CD4-positive, alpha-beta T cell treated with Interleukin-17A for 4 hours (primary cell): Measurements from ENCODE around the gene IRX5.

Experiments used
- DNase-seq: peaks from one replicate; pipeline ENCODE4 v3.0.0-alpha.2; 2020; ENCODE audit warnings: mixed read lengths

IRX5 gene

DNA sequence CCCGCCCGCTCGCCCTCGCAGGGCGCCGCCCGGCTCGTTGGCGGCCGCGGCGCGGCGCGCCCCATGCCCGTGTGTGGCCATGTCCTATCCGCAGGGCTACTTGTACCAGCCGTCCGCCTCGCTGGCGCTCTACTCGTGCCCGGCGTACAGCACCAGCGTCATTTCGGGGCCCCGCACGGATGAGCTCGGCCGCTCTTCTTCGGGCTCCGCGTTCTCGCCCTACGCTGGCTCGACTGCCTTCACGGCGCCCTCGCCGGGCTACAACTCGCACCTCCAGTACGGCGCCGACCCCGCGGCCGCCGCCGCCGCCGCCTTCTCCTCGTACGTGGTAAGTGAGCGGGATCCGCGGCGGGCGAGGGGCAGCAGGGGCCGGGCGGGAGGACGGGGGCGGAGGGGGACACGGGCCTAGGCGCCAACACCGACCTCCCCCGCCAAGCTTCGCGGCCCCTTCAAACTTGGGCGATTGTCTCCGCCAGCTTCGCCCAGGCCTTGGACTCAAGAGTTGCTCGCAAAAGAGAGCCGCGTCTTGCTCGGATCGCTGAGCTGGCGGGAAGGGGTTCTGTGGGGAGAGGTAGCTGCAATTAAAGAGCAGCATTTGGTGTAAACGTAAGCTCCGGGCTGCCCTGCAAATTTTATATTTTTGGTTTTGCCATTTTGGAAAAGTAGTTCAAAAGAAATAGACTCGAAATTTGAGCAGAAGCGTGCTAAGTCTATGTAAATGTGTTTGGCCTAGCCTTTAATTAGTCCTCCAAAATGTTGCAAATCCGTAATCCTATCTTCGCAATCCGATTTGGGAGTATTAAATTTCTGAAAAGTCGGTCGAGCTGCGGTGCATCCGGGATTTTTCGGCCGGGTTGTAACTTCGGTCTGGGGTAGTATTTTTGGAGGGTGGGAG lies 702 bp downstream of the IRX5 start:
- DNase-seq = peak; percentile 11

DNA sequence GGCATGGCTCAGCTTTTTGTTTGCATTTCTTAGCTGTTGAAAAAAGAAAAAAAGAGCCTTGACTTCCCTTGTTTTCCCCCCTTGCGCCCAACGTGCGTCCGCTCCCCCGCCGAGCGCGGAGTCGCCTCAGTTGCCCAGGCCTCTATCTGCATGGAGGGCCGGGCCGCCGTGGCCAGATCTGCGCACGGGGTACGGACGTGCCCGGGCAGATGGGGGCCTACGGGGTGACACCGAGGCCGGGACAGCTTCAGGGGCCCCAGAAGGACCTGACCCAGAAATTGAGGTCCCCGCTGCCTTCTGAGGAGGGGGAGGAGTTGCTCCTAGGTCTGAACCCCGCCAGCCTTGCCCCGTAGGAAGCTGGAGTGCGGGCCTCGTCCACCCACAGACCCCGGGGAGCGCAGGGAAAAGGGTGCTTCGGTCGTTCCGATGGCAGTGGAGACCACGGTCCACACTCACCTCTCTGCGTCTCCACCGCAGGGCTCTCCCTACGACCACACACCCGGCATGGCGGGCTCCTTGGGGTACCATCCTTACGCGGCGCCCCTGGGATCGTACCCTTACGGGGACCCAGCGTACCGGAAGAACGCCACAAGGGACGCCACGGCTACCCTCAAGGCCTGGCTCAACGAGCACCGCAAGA lies 1.5 kb downstream of the IRX5 start:
- no peak for DNase-seq

DNA sequence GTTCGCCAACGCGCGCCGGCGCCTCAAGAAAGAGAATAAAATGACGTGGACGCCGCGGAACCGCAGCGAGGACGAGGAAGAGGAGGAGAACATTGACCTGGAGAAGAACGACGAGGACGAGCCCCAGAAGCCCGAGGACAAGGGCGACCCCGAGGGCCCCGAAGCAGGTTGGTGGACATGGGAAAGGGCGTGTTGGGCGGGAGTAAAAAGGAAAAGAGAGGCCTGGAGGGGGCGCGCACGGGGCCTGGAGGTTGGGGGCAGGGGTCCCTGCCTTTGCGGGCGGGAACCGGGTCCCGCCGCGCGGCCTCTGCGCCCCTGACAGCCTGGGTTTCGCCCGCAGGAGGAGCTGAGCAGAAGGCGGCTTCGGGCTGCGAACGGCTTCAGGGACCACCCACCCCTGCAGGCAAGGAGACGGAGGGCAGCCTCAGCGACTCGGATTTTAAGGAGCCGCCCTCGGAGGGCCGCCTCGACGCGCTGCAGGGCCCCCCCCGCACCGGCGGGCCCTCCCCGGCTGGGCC lies 2.1 kb downstream of the IRX5 start:
- DNase-seq = no peak

DNA sequence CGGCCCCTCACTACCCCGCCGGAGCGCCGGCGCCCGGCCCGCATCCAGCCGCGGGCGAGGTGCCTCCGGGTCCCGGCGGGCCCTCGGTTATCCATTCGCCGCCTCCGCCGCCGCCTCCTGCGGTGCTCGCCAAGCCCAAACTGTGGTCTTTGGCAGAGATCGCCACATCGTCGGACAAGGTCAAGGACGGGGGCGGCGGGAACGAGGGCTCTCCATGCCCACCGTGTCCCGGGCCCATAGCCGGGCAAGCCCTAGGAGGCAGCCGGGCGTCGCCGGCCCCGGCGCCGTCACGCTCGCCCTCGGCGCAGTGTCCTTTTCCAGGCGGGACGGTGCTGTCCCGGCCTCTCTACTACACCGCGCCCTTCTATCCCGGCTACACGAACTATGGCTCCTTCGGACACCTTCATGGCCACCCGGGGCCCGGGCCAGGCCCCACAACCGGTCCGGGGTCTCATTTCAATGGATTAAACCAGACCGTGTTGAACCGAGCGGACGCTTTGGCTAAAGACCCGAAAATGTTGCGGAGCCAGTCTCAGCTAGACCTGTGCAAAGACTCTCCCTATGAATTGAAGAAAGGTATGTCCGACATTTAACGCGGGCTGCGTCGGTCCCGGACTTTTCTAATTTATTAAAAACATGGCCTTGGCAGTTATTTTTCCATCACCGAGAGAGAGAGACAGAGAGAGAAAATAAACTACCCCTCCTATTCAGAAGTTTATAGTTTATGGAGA lies 2.8 kb downstream of the IRX5 start:
- no peak for DNase-seq

DNA sequence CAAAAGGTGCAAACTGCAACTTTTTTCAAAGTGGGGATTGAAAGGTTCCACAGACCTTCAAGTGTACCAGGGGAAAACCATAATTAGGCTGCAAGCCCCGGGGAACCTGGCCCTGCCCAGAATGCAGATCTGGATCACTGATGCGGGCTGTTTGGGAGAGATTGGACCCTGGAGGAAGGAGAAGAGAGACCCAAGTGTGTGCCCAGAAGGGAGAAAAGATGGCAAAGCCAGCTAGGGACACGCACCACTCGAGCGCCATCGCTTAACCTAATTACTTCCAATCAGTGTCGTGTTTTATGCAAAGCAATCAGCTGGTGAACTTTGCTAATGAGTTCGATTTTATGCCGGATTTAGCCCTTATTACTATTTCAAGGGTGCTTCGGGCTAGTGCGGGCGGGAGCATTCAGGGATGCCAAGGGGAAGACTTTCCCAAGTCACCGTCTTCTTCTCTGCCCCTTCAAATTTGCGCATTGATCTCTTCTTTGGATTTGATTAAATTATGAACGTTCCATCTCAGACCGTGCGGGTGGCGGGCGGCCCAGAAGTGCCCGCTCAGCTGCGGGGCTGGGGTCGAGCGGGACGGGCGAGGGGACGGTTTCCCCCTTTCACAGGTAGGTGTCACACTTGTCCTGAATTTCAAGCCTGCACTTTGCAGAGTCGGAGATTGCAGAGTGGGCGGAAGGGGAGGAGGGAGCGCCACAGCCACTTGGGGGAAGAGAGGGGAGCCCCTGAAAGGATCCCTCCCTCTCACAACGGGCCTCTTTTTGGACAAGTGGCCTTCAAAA lies 4.0 kb downstream of the IRX5 start:
- DNase-seq = no peak

DNA sequence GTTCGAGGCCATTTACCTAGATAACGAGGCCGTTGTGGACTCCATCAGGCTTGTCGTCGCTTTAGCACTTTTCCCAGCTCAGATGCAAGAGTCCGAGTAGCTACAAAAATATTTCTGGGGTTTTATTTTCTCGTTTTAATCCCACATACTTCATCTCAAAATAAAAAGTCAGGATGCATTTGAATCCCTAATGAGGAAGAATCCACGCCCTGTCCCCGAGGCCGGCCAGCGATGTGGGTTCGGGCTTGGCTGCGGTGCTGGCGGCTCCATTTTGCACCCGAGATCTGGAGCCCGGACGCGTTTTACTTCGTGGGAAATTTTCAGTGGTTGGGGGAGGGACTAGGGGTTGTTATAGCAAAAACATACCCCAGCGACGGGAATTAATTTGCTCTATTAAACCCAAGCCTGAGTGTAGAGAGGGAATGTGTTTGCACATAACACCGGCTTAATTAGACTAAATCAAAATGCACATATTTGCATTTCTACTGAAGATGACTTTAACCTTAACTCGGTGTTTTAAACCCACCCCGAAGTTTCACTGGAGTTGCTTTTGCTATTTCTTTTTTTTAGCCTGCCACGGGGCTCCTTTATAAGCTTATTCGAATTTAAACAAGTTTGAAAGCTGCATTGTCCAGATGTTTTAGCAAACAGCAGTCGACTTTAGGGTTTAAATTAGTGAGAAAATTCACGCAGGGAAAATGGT lies 4.8 kb downstream of the IRX5 start:
- no peak for DNase-seq

DNA sequence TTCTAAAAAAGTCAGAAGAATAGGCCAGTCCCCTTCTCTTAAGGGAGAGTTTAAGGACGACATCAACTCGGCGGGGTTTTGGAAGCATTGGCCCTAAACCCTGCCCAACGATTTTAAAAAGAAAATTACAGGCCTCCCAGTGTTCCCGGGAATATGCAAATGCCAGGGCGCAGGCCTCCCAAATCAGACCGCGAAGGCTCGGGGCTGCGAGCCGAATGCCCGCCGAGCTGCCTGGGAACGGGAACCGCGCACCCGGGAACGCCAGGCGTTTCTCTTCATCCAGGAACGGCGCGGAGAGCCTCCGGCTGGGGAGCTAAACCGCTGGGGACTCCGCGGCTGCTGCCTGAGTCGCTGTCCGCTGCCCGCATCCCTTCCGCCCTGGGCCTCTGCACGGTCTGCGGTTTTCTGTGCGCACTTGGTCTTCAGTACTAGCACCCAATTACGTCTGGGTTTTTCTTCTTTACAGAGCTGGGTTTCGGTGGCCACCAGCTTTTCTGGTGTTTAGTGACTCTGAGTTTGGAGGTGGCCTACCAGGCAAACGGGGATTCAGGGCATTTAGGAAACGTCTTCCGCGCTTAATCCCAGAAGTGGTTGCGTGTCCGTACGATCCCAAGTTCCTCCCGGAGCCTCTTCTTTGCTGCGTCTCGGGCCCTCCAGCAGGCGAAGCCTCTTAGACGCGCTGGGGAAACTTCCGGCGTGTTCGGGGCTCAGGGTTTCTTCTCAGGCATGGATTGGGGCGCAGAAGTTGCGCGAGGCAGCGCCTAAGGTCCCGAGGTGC lies 5.7 kb downstream of the IRX5 start:
- DNase-seq = no peak

DNA sequence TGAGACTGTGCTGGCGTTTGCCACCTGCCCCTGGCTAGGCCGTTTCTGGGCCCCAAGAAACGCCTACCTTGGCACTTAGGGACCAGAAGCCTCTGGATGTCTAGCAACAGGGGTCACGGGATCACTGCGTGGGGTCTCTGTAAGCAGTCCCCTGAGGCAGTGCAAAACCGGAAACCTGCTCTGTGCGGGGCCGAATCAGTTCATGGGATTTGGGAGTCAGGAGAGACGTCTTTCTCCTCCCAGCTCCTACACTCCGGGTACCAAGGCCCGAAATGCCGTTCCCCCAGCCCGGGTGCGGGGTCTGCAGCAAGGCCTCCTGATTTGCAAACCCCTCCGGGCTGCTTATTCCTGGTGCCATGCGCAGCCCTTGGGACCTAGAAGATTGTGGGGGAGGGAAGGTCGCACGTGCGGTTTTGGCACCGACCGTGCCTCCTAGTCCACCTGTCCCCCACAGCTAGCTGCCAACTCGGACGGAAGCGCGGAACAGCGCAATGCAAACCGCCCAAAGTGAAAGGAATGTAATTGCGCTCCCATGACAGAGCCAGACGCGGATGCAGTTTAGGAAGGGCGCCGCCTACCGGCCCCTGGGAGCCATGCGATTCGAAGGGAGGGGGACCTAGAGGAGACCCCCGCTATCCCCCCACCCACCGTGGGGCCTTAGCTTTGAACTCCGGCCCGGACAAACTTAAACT lies 6.5 kb downstream of the IRX5 start:
- no peak for DNase-seq

DNA sequence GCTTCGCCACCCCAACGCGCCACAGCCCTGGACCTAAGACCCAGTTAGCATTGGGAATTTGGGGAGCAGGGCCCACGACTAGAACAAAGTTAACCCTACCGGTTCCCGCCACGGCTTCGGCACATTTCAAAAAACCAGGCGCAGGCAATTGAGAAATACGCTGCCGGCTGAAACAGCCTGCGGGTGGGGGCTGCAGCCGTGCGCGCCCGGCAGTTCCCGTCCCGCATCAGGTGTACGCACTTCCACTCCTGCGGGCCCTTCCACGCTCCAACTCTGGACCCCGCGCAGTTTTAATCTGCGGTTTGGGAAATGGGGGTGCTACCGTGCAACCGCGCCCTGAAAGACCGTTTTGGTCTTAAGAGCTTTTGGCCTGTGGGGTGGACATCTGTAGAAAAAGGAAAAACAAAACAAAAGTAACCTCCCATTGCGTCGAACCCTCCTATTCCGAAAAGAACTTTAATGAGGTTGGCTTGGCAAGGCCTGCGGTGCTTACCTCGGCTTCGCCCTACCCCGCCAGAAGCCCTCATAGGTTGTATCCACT lies 7.1 kb downstream of the IRX5 start:
- DNase-seq = no peak

DNA sequence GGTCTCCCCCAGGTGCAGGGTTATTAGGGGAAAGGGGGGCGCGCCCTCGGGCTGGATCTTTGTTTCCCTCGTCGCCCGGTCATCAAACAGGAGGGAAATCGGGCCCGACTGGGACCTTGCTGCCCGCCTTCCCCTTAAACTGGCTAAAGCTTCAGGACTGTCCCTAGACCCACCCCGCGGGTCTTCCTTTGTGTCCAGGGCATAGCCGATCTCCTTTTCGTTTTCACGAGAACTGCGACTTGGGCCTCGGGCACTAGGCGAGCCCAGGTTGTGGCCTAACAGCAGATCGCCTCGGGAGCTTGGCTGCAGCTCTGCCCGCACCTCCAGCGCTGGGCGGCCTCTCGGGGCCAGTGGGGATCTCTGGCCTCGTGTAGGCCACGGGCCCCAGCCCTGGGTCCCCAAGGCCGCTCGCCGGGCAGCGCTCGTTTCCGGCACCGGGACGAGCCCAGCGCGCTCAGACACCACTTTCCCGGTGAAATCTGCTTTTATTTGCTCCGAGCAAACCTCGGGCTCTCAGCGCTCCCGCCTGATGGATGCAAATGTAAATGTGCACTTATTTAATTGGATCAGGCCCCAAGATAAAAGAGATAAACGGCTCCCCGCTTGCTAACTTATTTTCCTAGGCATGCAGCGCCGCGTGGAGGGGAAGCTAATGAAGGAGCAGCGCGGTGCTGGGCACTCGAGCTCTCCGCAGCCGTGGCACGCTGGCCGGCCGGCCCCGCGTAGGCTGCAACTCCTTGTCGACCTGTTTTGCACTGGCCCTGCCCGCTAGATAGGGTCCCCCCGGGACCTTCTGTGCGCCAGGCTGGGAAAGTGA lies 7.8 kb downstream of the IRX5 start:
- DNase-seq = no peak

DNA sequence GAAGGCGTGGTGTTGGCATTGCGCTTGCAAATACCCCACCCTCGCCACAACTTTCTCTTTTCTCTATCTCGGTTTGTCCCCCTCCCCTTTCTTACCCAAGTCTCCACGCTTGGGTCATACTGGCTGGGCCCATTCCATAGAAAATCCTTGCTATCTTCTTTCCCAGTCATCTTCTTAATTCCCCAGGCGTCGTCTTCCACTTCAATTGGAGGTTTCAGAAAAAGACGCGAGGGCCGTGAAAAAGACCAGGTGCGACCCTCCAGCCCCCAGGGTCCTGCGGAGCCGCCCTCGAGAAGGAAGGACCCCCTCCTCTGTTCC lies 8.3 kb downstream of the IRX5 start:
- no peak for DNase-seq

DNA sequence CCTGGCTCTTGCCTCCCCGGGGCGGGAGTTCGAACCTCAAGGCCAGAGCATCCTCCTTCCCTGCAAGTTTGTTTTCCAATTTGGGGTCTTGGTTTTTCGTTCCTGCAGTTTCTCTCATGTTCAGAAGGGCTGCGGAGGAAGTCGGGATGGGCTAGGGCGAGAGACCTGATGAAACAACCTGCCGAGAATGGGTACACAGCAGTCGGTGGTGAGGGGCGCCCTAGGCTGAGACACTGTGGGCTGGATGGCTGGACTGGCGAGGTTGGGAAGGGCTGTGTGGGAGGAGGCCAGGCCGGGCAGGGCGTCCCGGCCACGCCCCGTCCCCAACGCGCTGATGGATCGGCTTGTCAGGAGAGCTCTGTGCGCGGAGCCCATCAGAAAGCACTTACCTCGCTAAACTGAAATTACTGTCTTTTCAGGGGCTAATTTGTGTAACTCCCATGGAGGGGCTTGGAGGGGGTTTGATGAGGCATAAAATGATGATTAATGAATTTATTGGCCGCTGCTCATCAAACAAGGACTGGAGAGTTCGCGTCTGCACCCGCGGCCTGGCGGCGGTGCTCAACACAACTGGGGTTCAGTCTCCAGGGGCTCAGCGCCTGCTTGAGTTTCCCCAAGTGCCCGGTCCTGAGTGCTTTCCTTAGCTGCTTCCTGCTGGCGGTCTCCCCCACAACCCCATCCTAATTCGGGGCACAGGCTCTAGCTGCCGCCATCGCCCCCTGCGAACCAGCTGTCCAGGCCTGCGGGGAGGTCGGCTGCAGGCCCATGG lies 9.0 kb downstream of the IRX5 start:
- no peak for DNase-seq

DNA sequence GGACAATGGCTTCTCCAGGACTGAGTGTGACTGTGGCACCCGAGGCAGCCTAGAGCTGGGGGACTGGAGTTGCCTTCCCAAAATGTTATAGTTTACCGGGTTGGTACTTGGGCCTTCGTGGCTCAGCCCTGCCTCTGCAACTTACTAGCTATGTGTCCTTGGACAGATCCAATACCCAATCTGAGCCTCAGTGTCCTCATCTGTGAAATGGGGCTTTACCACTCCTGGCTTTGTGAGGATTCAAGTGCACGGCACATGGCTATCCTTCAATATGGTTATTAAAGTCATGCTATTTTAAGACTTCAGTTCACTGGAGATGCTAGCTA lies 9.6 kb downstream of the IRX5 start:
- no peak for DNase-seq

DNA sequence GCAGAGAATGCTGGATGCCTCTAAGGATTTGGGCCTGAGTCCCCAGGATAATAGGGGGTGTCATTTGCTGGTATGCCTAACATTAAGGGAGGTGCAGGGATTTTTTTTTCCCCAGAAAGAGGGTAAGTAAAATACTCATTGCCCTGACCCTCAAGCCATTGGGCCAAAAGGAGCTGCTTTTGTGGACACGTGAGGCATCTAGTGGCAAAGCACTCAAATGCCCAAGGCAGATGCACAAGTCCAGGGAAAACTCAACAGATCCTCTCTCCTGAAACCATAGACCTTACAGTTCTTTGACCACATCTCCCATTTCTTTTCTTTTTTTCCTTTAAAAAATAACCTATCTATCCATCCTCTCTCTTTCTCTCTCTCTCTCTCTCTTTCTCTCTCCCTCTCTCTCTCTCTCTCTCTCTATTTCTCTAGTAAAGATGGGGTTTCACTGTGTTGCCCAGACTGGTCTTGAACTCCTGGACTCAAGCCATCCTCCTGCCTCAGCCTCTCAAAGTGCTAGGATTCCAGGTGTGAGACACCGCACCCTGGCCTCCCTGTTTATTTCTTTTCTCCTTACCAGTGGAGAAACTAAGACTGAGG lies 11.8 kb downstream of the IRX5 start:
- DNase-seq = no peak

DNA sequence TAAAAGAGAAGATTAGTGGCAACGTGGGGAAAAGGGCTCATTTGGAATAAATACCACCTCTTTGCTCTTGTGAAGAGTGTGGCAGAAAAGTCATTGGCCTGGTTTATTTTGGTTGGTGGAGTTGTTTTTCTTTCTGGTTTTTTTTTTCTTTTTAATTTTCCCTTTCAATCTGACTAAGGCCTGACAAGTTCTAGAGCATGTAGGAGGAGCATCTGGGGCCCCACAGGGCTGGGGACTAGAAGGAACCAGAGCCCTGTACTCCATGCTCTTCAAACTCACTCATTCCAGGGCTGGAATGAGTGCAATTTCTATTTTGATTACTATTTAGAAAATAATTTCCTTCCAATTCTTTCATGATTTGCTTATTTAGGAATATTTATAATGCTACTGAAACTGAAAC lies 13.3 kb downstream of the IRX5 start:
- DNase-seq = no peak

DNA sequence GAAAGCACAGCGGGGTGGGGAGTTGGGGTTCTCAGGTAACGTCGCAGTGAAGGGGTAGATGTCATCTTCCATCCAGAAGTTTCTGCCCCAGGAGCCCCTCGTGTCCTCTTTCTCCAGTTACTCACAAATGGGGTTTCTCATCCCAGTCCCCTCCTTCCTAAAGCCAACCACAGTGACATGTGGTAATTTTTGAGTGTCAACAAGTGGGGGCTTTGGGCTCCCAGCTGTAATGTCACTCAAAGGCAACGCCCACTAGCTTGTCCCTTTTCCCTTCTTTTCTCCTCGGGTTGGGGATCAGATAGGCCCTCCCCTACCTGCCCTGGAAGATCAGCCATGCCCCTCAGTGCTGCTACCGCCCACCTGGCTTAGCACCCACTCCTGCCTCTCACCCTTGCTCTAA lies 14.4 kb downstream of the IRX5 start:
- DNase-seq = no peak

DNA sequence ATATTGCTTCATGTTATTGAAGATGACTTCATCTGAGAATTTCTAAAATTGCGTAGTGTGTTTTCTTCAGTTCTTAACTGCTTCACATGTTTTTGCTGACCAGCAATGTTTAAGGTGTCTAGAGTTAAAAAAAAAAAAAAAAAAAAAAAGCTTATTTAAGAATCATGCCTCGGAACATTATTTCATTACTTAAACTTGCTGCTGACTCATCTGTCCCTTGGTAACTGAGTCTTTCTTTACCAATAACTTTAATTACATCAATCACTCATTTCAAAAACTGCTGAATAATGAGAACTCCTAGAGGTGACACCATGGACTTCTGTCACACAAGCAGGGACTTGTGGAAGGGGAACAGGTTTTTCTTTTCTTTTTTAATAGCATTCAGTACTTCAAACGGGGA lies 16.2 kb downstream of the IRX5 start:
- DNase-seq = no peak

DNA sequence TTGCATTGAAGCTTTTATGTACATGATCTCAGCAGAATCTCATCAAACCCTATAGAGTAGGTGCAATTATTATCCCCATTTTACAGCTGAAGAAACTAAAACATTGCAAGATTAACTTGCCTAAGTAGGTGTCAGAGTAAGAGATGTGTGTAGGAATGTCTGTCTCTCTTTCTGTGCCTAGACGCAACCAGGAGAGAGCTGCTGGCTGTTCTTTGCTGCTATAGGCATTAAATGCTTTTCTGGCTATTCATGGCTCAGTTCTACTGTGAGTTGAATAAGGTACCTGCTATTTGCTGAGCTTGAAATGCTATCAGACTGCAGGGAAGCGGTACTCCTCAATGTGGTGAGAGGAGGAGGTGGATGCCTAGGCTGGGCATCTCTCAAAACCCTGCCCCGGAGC lies 17.0 kb downstream of the IRX5 start:
- no peak for DNase-seq

DNA sequence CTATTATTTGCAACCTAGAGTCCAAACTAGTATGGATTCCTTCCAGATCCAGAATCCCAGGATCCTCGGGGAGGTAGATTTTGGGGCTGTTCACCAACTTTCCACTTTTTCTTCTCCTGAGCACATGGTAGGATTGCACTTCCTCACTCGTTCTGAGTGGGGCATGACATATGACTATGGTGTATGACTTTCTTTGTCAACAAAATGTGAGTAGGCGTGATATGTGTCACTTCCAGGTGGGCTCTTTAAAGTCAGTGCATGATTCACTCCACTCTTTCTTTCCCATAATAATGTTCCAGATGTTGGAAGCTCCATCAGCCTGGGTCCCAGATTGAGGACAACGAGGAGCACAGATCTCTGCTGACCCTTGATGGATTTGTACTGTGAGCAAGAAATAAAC lies 21.5 kb downstream of the IRX5 start:
- no peak for DNase-seq
